ENCODE results near the gene NT5DC1. TPM values are rescaled to one million over a fixed set of nuclear protein-coding genes. Genes with fewer than 3 reads are reported as not detected.
A peak's percentile ranks its signal among the peaks of the same experiment; 100 is the strongest.

Gene NT5DC1
- total RNA-seq, 1 experiment from 2014 or later, result 37.9 TPM

DNA sequence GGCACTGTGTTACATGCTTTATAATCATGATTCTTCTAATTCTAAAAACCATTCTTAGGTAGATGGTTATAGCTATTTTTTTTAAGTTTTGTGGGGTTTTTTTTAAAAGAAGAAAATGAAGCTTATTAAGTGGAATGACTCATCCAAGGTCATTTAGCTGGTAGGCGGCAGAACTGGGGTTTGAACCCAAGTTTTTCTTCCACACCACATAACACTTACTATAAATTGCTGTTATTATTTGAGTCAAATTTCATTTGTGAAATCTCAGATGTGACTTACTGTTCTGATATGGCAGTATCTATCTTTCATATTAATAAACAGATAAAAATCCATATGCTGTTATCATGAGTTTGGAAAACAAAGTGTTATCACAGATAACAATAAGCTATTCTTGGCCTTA lies 35.7 kb downstream of the NT5DC1 start:
- Histone ChIP-seq H3K4me1 (ENCODE audit: insufficient read depth, low read length, poor library complexity, severe bottlenecking) (no peaks in the 10 kb centered on the region), H3K4me3 (ENCODE audit: low read depth, low read length, poor library complexity, severe bottlenecking) (no peak overlapping the region), H3K27me3 (replicated peaks; ENCODE audit: insufficient read depth, low read depth, low read length, poor library complexity) (no peaks in the 10 kb centered on the region), H3K9me3 (ENCODE audit: low read depth, low read length, poor library complexity, severe bottlenecking) (no peaks in the 10 kb centered on the region), H3K27ac (ENCODE audit: low read depth, low read length, poor library complexity, severe bottlenecking) (no peak overlapping the region), H3K36me3 (ENCODE audit: insufficient read depth, low read length, poor library complexity, severe bottlenecking) (no peaks in the 10 kb centered on the region)
- ChIA-PET POLR2A (ENCODE audit: low non-redundant PET) (no interaction called here), CTCF (interaction anchor here (1.0 kb wide), 1 partner anchor 24 kb away, joined by 4 read pairs; no protein-coding TSS in a partner anchor)
- BruUV-seq (replicated peaks), result no TSS peak
- DNase-seq (ENCODE audit: low spot score), result no peak
- TF ChIP-seq CTCF (conservative IDR thresholded peaks at IDR 0.05; ENCODE audit: low read depth, low read length) (no peak), EZH2 (IDR thresholded peaks at IDR 0.05; ENCODE audit: borderline replicate concordance, low read depth, low read length, poor library complexity, severe bottlenecking) (no peak)
- intact Hi-C loops (cut with micrococcal nuclease; ENCODE audit: unreplicated experiment), result no loop called here

GRCh38 chr6:116136933-116137340 lies 36.3 kb downstream of the NT5DC1 start:
- no peaks in the 10 kb centered on the region for H3K36me3 ChIP-seq (ENCODE audit: insufficient read depth, low read length, poor library complexity, severe bottlenecking)
- BruUV-seq (replicated peaks), result no TSS peak
- no peaks in the 10 kb centered on the region for H3K27me3 ChIP-seq (replicated peaks; ENCODE audit: insufficient read depth, low read depth, low read length, poor library complexity)
- H3K4me3 ChIP-seq (ENCODE audit: low read depth, low read length, poor library complexity, severe bottlenecking), result no peak overlapping the region
- CTCF ChIA-PET, result interaction anchor here (1.0 kb wide), 1 partner anchor 25 kb away, joined by 4 read pairs; no protein-coding TSS in a partner anchor
- no peak for TF ChIP-seq EZH2 (IDR thresholded peaks at IDR 0.05; ENCODE audit: borderline replicate concordance, low read depth, low read length, poor library complexity, severe bottlenecking)
- no peak for TF ChIP-seq CTCF (conservative IDR thresholded peaks at IDR 0.05; ENCODE audit: low read depth, low read length)
- DNase-seq (ENCODE audit: low spot score), result no peak
- H3K4me1 ChIP-seq (ENCODE audit: insufficient read depth, low read length, poor library complexity, severe bottlenecking), result no peaks in the 10 kb centered on the region
- POLR2A ChIA-PET (ENCODE audit: low non-redundant PET), result no interaction called here
- H3K27ac ChIP-seq (ENCODE audit: low read depth, low read length, poor library complexity, severe bottlenecking), result no peak overlapping the region
- no peaks in the 10 kb centered on the region for H3K9me3 ChIP-seq (ENCODE audit: low read depth, low read length, poor library complexity, severe bottlenecking)
- intact Hi-C loops (cut with micrococcal nuclease; ENCODE audit: unreplicated experiment), result no loop called here

DNA sequence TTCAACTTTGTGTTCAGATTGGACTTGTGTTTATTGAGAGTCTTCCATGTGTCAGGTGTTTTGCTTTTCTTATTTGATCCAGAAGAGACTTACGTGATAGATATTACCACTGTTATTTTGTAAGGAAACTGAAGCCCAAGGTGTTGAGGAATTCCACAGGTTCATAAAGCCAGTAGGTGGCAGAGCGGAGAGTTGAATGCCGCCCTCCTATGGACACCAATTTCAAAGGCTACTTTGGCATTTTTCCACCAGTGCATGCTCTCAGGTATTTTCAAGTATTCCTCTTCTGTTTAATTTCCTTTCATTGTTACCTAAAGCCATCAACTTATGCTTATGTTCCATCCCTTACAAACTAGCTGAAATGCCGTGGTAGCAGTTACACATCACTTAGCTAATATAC lies 39.3 kb downstream of the NT5DC1 start:
- ChIA-PET POLR2A (ENCODE audit: low non-redundant PET) (no interaction called here), CTCF (no interaction called here)
- no TSS peak for BruUV-seq (replicated peaks)
- intact Hi-C loops (cut with micrococcal nuclease; ENCODE audit: unreplicated experiment), result no loop called here
- TF ChIP-seq EZH2 (IDR thresholded peaks at IDR 0.05; ENCODE audit: borderline replicate concordance, low read depth, low read length, poor library complexity, severe bottlenecking) (no peak), CTCF (conservative IDR thresholded peaks at IDR 0.05; ENCODE audit: low read depth, low read length) (0 out of 2 replicates have a peak, but pooled peaks have one; percentile 21)
- Histone ChIP-seq H3K4me3 (ENCODE audit: low read depth, low read length, poor library complexity, severe bottlenecking) (no peak overlapping the region), H3K27ac (ENCODE audit: low read depth, low read length, poor library complexity, severe bottlenecking) (no peak overlapping the region), H3K9me3 (ENCODE audit: low read depth, low read length, poor library complexity, severe bottlenecking) (no peaks in the 10 kb centered on the region), H3K4me1 (ENCODE audit: insufficient read depth, low read length, poor library complexity, severe bottlenecking) (no peaks in the 10 kb centered on the region), H3K27me3 (replicated peaks; ENCODE audit: insufficient read depth, low read depth, low read length, poor library complexity) (no peaks in the 10 kb centered on the region), H3K36me3 (ENCODE audit: insufficient read depth, low read length, poor library complexity, severe bottlenecking) (no peaks in the 10 kb centered on the region)
- no peak for DNase-seq (ENCODE audit: low spot score)
